WTC11 (cell line): ENCODE results near the gene COG5. TPM values are rescaled to one million over a fixed set of nuclear protein-coding genes. Genes with fewer than 3 reads are reported as not detected.

Experiments
- ATAC-seq: fragments of 200-7000 bp; cut with Tn5 transposase; 2 replicates; pipeline ENCODE4 v1.10.0; 2021; ENCODE audit warnings: mild to moderate bottlenecking, moderate library complexity
- CTCF ChIA-PET: fragments of 300-600 bp; sonication (Branson Sonifier 250); formaldehyde crosslinking; loops from one replicate; lab custom pipeline; 2021; ENCODE audit warnings: antibody characterized with exemption; lab: Charles Lee
- POLR2A ChIA-PET: fragments of 350-600 bp; sonication (Branson Sonifier 250); formaldehyde crosslinking; loops from one replicate; lab custom pipeline; 2021; ENCODE audit warnings: antibody characterized with exemption; lab: Charles Lee
- DNase-seq: peaks from one replicate; pipeline ENCODE4 v3.0.0; 2021; ENCODE audit warnings: low spot score
- H3K27ac Mint-ChIP-seq: 2 replicates; pipeline ENCODE4 v1.8.0; 2021; ENCODE audit warnings: mixed read lengths
- H3K27me3 Mint-ChIP-seq: 2 replicates; pipeline ENCODE4 v1.8.0; 2021; ENCODE audit warnings: low read depth, mild to moderate bottlenecking, moderate library complexity, mixed read lengths
- H3K36me3 Mint-ChIP-seq: 2 replicates; pipeline ENCODE4 v1.8.0; 2021; ENCODE audit warnings: mixed read lengths
- H3K4me1 Mint-ChIP-seq: 2 replicates; pipeline ENCODE4 v1.8.0; 2022; ENCODE audit warnings: mixed read lengths
- H3K4me3 Mint-ChIP-seq: 2 replicates; pipeline ENCODE4 v1.8.0; 2021; ENCODE audit warnings: mild to moderate bottlenecking, moderate library complexity, mixed read lengths
- H3K9me3 Mint-ChIP-seq: 2 replicates; pipeline ENCODE4 v1.8.0; 2021; ENCODE audit warnings: mixed read lengths
- CREB1 ChIP-seq: sonication (generic); formaldehyde crosslinking; IDR thresholded peaks from 2 replicates; pipeline ENCODE4 v1.8.0; 2023; ENCODE audit warnings: mild to moderate bottlenecking, missing genetic modification reagents
- EMX1 ChIP-seq: fragments of 250-450 bp; sonication (Bioruptor Pico); IDR thresholded peaks from 2 replicates; pipeline ENCODE4 v1.8.0; 2021; ENCODE audit warnings: mild to moderate bottlenecking
- FOXK1 ChIP-seq: sonication (generic); formaldehyde crosslinking; IDR thresholded peaks from 2 replicates; pipeline ENCODE4 v1.8.0; 2022; ENCODE audit warnings: mild to moderate bottlenecking, moderate library complexity, missing genetic modification reagents
- IRF2 ChIP-seq: sonication (generic); formaldehyde crosslinking; IDR thresholded peaks from 2 replicates; pipeline ENCODE4 v1.8.0; 2022; ENCODE audit warnings: low read depth, missing genetic modification reagents, borderline replicate concordance
- JAZF1 ChIP-seq: fragments of 250-450 bp; sonication (Bioruptor Pico); IDR thresholded peaks from 2 replicates; pipeline ENCODE4 v1.9.0; 2021; ENCODE audit warnings: moderate library complexity, mild to moderate bottlenecking, inconsistent platforms
- MXD4 ChIP-seq: fragments of 250-450 bp; sonication (Bioruptor Pico); IDR thresholded peaks from 2 replicates; pipeline ENCODE4 v1.8.0; 2021; ENCODE audit warnings: mild to moderate bottlenecking, moderate library complexity, borderline replicate concordance
- MYBL2 ChIP-seq: sonication (generic); formaldehyde crosslinking; IDR thresholded peaks from 2 replicates; pipeline ENCODE4 v1.8.1; 2023; ENCODE audit warnings: mild to moderate bottlenecking, moderate library complexity, missing genetic modification reagents
- NFATC4 ChIP-seq: fragments of 250-450 bp; sonication (Bioruptor Pico); IDR thresholded peaks from 2 replicates; pipeline ENCODE4 v1.9.0; 2021; ENCODE audit warnings: mild to moderate bottlenecking
- OVOL2 ChIP-seq: fragments of 250-450 bp; sonication (Bioruptor Pico); IDR thresholded peaks from 2 replicates; pipeline ENCODE4 v1.9.0; 2021; ENCODE audit warnings: mild to moderate bottlenecking, borderline replicate concordance
- ZNF416 ChIP-seq: fragments of 250-450 bp; sonication (Bioruptor Pico); IDR thresholded peaks from 2 replicates; pipeline ENCODE4 v1.9.0; 2021; ENCODE audit warnings: mild to moderate bottlenecking, inconsistent platforms
- ZNF423 ChIP-seq: fragments of 250-450 bp; sonication (Bioruptor Pico); IDR thresholded peaks from 2 replicates; pipeline ENCODE4 v2.1.2; 2022; ENCODE audit warnings: mild to moderate bottlenecking, moderate library complexity
- total RNA-seq: library from RNA; stranded (reverse); gene quantifications from 3 replicates; pipeline ENCODE4 v1.2.3, GENCODE V29; 2021
- TF ChIP-seq, protein P1 (sequence below): sonication (generic); formaldehyde crosslinking; IDR thresholded peaks from 2 replicates; pipeline ENCODE4 v1.8.1; 2022; ENCODE audit warnings: missing genetic modification reagents, borderline replicate concordance
- TF ChIP-seq, protein P2 (sequence below): fragments of 250-450 bp; sonication (Bioruptor Pico); IDR thresholded peaks from 2 replicates; pipeline ENCODE4 v1.9.0; 2021; ENCODE audit warnings: mild to moderate bottlenecking
- TF ChIP-seq, protein P3 (sequence below): sonication (generic); formaldehyde crosslinking; IDR thresholded peaks from 2 replicates; pipeline ENCODE4 v1.8.1; 2022; ENCODE audit warnings: low read depth, mild to moderate bottlenecking, moderate library complexity, missing genetic modification reagents, borderline replicate concordance
- TF ChIP-seq, protein P4 (sequence below): fragments of 250-450 bp; sonication (Bioruptor Pico); IDR thresholded peaks from 2 replicates; pipeline ENCODE4 v1.8.0; 2021; ENCODE audit warnings: mild to moderate bottlenecking
- TF ChIP-seq, protein P5 (sequence below): sonication (generic); formaldehyde crosslinking; conservative IDR thresholded peaks from 2 replicates; pipeline ENCODE4 v1.8.1; 2023; ENCODE audit warnings: mild to moderate bottlenecking, low read depth, missing genetic modification reagents, moderate library complexity
- TF ChIP-seq, protein P6 (sequence below): sonication (generic); formaldehyde crosslinking; IDR thresholded peaks from 2 replicates; pipeline ENCODE4 v1.8.0; 2022; ENCODE audit warnings: mild to moderate bottlenecking, missing genetic modification reagents
- TF ChIP-seq, protein P7 (sequence below): sonication (generic); formaldehyde crosslinking; conservative IDR thresholded peaks from 2 replicates; pipeline ENCODE4 v1.8.1; 2022; ENCODE audit warnings: mild to moderate bottlenecking, missing genetic modification reagents

Gene COG5
- total RNA-seq, 1 experiment from 2014 or later: 23.8 TPM

DNA sequence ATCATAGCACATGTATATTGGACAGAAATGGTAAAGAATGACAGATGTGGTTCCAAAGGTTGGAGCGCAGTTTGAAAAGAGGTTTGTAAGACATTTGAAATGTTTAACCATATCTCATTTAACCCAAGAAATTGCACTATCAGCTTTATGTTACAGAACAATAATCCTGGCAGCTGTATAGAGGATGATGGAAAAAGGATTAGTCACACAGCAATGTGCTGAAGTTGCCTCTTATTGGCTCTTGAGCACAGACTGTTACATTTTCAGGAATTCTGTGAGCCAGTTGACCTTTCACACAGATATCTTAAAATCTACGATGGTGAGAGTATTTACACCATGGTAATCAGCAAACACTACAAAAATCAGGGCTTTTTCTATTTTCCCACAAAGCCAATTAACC is 3.9 kb downstream of the COG5 start:
- TF ChIP-seq, protein P1, sequence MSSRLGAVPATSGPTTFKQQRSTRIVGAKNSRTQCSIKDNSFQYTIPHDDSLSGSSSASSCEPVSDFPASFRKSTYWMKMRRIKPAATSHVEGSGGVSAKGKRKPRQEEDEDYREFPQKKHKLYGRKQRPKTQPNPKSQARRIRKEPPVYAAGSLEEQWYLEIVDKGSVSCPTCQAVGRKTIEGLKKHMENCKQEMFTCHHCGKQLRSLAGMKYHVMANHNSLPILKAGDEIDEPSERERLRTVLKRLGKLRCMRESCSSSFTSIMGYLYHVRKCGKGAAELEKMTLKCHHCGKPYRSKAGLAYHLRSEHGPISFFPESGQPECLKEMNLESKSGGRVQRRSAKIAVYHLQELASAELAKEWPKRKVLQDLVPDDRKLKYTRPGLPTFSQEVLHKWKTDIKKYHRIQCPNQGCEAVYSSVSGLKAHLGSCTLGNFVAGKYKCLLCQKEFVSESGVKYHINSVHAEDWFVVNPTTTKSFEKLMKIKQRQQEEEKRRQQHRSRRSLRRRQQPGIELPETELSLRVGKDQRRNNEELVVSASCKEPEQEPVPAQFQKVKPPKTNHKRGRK (CRISPR knock-in tag): no peak
- TF ChIP-seq, protein P2, sequence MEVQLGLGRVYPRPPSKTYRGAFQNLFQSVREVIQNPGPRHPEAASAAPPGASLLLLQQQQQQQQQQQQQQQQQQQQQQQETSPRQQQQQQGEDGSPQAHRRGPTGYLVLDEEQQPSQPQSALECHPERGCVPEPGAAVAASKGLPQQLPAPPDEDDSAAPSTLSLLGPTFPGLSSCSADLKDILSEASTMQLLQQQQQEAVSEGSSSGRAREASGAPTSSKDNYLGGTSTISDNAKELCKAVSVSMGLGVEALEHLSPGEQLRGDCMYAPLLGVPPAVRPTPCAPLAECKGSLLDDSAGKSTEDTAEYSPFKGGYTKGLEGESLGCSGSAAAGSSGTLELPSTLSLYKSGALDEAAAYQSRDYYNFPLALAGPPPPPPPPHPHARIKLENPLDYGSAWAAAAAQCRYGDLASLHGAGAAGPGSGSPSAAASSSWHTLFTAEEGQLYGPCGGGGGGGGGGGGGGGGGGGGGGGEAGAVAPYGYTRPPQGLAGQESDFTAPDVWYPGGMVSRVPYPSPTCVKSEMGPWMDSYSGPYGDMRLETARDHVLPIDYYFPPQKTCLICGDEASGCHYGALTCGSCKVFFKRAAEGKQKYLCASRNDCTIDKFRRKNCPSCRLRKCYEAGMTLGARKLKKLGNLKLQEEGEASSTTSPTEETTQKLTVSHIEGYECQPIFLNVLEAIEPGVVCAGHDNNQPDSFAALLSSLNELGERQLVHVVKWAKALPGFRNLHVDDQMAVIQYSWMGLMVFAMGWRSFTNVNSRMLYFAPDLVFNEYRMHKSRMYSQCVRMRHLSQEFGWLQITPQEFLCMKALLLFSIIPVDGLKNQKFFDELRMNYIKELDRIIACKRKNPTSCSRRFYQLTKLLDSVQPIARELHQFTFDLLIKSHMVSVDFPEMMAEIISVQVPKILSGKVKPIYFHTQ (CRISPR knock-in tag): no peak
- no peak for TF ChIP-seq JAZF1 (CRISPR knock-in tag)
- Mint-ChIP-seq H3K9me3 (no peaks in the 10 kb centered on the region), H3K4me1 (peaks cover 18% of the 10 kb centered on the region), H3K27me3 (no peaks in the 10 kb centered on the region), H3K36me3 (peaks cover 12% of the 10 kb centered on the region), H3K4me3 (no peak overlapping the region), H3K27ac (no peak overlapping the region)
- POLR2A ChIA-PET: no interaction called here
- CTCF ChIA-PET: no interaction called here
- DNase-seq: no peak
- no peak for ATAC-seq

DNA sequence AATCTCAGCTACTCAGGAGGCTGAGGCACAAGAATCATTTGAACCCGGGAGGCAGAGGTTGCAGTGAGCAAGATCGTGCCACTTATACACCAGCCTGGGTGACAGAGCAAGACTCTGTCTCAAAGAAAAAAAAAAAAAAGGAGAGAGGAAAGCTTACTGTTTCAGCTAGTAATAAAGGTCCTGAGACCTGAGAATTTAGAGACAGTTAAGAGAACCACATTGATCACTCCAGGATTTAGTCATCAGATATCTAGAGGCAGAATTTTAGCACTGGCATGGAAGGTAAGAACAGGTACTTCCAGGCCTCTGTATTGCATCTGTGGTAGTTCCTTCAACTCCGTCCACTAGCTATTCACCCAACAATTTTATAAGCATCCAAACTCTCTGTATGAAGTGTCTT is 7.8 kb downstream of the COG5 start:
- POLR2A ChIA-PET: no interaction called here

DNA sequence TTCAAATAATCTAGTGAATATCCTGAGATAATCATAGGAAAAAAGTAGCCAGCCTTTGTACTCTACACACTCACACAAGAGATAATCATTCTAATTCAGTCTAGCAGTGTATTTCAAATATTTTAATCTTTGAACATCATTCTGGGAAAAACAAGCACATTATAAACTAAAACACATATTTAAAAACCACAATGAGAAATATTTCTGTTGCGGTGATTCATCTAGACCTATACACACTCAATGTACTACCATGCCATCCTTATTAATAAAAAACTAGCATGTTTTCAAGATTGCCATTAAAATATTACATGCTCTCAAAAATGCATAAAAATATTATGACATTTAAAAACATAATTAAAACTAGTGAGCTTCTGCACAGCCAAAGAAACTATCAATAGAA is 11.8 kb downstream of the COG5 start:
- no peaks in the 10 kb centered on the region for H3K27me3 Mint-ChIP-seq
- POLR2A ChIA-PET: no interaction called here
- ATAC-seq (no peak), DNase-seq (no peak)
- no peak overlapping the region for H3K4me3 Mint-ChIP-seq
- no peaks in the 10 kb centered on the region for H3K4me1 Mint-ChIP-seq
- peaks cover 22% of the 10 kb centered on the region for H3K36me3 Mint-ChIP-seq
- H3K27ac Mint-ChIP-seq: no peak overlapping the region
- CTCF ChIA-PET: no interaction called here
- H3K9me3 Mint-ChIP-seq: 0 out of 2 replicates have a peak, but pooled peaks cover under 1% of the 10 kb centered on the region
- TF ChIP-seq, protein P3, sequence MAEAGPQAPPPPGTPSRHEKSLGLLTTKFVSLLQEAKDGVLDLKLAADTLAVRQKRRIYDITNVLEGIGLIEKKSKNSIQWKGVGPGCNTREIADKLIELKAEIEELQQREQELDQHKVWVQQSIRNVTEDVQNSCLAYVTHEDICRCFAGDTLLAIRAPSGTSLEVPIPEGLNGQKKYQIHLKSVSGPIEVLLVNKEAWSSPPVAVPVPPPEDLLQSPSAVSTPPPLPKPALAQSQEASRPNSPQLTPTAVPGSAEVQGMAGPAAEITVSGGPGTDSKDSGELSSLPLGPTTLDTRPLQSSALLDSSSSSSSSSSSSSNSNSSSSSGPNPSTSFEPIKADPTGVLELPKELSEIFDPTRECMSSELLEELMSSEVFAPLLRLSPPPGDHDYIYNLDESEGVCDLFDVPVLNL: no peak
- TF ChIP-seq, protein P4, sequence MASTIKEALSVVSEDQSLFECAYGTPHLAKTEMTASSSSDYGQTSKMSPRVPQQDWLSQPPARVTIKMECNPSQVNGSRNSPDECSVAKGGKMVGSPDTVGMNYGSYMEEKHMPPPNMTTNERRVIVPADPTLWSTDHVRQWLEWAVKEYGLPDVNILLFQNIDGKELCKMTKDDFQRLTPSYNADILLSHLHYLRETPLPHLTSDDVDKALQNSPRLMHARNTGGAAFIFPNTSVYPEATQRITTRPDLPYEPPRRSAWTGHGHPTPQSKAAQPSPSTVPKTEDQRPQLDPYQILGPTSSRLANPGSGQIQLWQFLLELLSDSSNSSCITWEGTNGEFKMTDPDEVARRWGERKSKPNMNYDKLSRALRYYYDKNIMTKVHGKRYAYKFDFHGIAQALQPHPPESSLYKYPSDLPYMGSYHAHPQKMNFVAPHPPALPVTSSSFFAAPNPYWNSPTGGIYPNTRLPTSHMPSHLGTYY: no peak
- TF ChIP-seq, protein P5, sequence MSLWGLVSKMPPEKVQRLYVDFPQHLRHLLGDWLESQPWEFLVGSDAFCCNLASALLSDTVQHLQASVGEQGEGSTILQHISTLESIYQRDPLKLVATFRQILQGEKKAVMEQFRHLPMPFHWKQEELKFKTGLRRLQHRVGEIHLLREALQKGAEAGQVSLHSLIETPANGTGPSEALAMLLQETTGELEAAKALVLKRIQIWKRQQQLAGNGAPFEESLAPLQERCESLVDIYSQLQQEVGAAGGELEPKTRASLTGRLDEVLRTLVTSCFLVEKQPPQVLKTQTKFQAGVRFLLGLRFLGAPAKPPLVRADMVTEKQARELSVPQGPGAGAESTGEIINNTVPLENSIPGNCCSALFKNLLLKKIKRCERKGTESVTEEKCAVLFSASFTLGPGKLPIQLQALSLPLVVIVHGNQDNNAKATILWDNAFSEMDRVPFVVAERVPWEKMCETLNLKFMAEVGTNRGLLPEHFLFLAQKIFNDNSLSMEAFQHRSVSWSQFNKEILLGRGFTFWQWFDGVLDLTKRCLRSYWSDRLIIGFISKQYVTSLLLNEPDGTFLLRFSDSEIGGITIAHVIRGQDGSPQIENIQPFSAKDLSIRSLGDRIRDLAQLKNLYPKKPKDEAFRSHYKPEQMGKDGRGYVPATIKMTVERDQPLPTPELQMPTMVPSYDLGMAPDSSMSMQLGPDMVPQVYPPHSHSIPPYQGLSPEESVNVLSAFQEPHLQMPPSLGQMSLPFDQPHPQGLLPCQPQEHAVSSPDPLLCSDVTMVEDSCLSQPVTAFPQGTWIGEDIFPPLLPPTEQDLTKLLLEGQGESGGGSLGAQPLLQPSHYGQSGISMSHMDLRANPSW: no peak
- TF ChIP-seq, protein P1 (CRISPR knock-in tag): no peak
- no peak for TF ChIP-seq FOXK1 (CRISPR knock-in tag)
- TF ChIP-seq, protein P6, sequence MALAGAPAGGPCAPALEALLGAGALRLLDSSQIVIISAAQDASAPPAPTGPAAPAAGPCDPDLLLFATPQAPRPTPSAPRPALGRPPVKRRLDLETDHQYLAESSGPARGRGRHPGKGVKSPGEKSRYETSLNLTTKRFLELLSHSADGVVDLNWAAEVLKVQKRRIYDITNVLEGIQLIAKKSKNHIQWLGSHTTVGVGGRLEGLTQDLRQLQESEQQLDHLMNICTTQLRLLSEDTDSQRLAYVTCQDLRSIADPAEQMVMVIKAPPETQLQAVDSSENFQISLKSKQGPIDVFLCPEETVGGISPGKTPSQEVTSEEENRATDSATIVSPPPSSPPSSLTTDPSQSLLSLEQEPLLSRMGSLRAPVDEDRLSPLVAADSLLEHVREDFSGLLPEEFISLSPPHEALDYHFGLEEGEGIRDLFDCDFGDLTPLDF (CRISPR knock-in tag): no peak
- TF ChIP-seq OVOL2 (CRISPR knock-in tag): no peak
- no peak for TF ChIP-seq EMX1
- no peak for TF ChIP-seq IRF2 (CRISPR knock-in tag)
- no peak for TF ChIP-seq ZNF416 (CRISPR knock-in tag)

More for the DNA sequence above, 7.8 kb downstream of the COG5 start:
- no peak for ATAC-seq
- DNase-seq: no peak
- Mint-ChIP-seq H3K27ac (no peak overlapping the region), H3K4me3 (no peak overlapping the region), H3K9me3 (no peaks in the 10 kb centered on the region), H3K4me1 (no peaks in the 10 kb centered on the region), H3K27me3 (no peaks in the 10 kb centered on the region), H3K36me3 (peaks cover 18% of the 10 kb centered on the region)
- TF ChIP-seq, protein P7, sequence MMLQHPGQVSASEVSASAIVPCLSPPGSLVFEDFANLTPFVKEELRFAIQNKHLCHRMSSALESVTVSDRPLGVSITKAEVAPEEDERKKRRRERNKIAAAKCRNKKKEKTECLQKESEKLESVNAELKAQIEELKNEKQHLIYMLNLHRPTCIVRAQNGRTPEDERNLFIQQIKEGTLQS (CRISPR knock-in tag): no peak
- TF ChIP-seq CREB1 (CRISPR knock-in tag) (no peak), JAZF1 (CRISPR knock-in tag) (no peak), NFATC4 (CRISPR knock-in tag) (no peak), ZNF423 (CRISPR knock-in tag) (no peak), MXD4 (no peak), FOXK1 (CRISPR knock-in tag) (no peak), MYBL2 (CRISPR knock-in tag) (no peak)
- CTCF ChIA-PET: no interaction called here
